HG02973 (cell line): ENCODE results near the gene MGAT3.

Source experiments
- ATAC-seq: cut with Tn5 transposase; IDR thresholded peaks from one replicate; pipeline ENCODE4 v1.9.1; 2021; ENCODE audit warnings: moderate library complexity; ENCODE audit not compliant: unreplicated experiment

MGAT3 gene

GRCh38 chr22:39448205-39449054 lies 8.4 kb upstream of the MGAT3 start:
- ATAC-seq: no peak

GRCh38 chr22:39449708-39450107 lies 7.1 kb upstream of the MGAT3 start:
- no peak for ATAC-seq

- ATAC-seq: no peak
These were observed 6.4 kb upstream of the MGAT3 start for GRCh38 chr22:39450258-39450955.

GRCh38 chr22:39452740-39453040 lies 4.1 kb upstream of the MGAT3 start:
- no peak for ATAC-seq

GRCh38 chr22:39453765-39454378 lies 2.9 kb upstream of the MGAT3 start:
- ATAC-seq: no peak

- ATAC-seq: no peak
These were observed 2.4 kb upstream of the MGAT3 start for GRCh38 chr22:39454385-39454871.

- no peak for ATAC-seq
These were observed 365 bp downstream of the MGAT3 start for GRCh38 chr22:39457198-39457555.

- ATAC-seq: no peak
These were observed 988 bp downstream of the MGAT3 start for GRCh38 chr22:39457556-39458443.

- no peak for ATAC-seq
These were observed 1.8 kb downstream of the MGAT3 start for GRCh38 chr22:39458444-39459083.

GRCh38 chr22:39459681-39460080 lies 2.9 kb downstream of the MGAT3 start:
- no peak for ATAC-seq

- ATAC-seq: no peak
These were observed 5.8 kb downstream of the MGAT3 start for GRCh38 chr22:39462443-39463221.

- no peak for ATAC-seq
These were observed 6.5 kb downstream of the MGAT3 start for GRCh38 chr22:39463277-39463676.

- ATAC-seq: no peak
These were observed 7.1 kb downstream of the MGAT3 start for GRCh38 chr22:39463931-39464390.

GRCh38 chr22:39466228-39467006 lies 9.6 kb downstream of the MGAT3 start:
- ATAC-seq: no peak

GRCh38 chr22:39467390-39467895 lies 10.6 kb downstream of the MGAT3 start:
- no peak for ATAC-seq

GRCh38 chr22:39468487-39469325 lies 11.9 kb downstream of the MGAT3 start:
- ATAC-seq: no peak

GRCh38 chr22:39469326-39469680 lies 12.5 kb downstream of the MGAT3 start:
- ATAC-seq: no peak
